IPS-11a (cell line): ENCODE measurements around the gene ABCB9.

Experiments used
- H3K4me3 ChIP-seq: one replicate; pipeline ENCODE4 v1.5.1; 2013; ENCODE audit warnings: low read depth, low read length, control low read depth

ABCB9 gene

DNA sequence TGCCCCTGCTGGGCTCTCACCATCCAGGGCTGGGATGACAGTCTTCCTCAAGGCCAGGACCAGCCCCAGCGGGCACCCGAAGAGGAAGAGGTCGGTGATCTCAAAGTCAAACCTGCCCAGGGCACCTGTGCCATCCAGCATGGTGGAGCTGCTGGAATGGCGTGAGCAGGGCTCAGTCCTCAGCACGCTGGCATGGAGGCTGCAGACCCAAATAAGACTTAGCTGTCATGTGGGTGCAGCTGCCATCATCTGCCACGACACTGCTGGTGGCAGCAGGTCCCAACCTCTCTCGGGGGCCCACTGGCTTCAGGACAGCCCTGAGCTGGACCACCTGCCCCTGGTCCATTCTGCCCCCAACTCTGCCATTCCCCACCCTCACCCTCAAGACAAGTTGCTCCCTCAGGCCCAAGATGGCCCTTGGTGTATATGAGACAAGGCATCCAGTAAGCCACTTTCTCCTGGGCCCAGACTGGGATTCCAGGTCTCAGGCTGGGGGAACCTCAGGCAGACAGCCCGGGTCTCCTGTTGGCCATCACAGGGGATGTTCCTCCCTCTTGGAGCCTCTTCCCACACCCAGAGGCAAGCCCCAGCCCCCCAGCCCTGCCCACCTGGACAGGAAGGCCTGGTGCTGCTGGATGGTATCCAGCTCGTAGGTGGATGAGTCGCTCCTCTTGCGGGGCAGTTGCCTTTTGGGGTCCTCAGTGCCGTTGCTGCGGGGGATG, 28.7 kb upstream of the ABCB9 start:
- H3K4me3 ChIP-seq: no peak overlapping the region

DNA sequence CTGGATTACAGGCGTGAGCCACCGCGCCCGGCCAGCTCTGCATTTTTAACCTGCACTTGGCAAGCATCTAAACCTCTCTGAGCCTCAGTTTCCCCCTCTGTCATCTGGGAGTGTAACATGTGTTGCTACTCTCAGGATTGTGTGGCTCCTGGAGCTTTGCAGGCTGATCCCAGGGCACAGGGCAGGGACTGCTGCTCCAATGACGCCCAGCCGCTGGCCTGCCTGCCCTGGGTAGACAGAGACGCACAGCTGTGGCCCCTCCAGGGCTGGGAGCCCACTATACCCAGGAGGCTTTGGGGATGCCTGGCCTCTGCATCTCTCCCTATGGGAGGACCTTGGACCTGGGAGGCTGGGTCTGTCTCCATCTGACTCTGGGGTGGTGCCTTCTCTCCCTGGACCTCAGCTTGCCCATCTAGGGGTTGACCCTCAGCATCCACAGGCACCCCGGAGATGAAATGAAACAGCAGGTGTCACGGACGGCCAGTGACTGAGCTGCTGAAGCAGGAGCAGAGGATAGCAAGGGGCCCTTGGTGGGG, 27.9 kb upstream of the ABCB9 start:
- H3K4me3 ChIP-seq: no peak overlapping the region

DNA sequence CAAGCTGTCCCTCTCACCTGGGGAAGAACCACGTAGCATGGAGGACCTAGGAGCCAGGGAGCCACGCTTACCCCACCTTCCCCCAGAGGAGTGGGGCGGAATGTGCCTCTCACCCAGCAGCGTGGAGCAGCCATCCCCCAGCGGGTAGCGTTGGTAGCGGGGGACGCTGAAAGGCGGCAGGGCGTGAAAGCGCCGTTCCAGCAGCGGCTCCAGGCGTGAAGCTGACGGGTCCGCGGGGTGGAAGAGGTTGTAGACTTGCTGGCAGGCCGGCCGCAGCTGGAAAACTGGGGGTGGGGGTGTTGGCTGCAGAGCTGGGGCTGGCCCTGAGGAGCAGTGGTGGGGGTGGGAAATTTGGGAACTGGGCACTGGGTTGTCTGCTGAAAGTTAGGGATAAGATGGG, 26.1 kb upstream of the ABCB9 start:
- H3K4me3 ChIP-seq: no peak overlapping the region

DNA sequence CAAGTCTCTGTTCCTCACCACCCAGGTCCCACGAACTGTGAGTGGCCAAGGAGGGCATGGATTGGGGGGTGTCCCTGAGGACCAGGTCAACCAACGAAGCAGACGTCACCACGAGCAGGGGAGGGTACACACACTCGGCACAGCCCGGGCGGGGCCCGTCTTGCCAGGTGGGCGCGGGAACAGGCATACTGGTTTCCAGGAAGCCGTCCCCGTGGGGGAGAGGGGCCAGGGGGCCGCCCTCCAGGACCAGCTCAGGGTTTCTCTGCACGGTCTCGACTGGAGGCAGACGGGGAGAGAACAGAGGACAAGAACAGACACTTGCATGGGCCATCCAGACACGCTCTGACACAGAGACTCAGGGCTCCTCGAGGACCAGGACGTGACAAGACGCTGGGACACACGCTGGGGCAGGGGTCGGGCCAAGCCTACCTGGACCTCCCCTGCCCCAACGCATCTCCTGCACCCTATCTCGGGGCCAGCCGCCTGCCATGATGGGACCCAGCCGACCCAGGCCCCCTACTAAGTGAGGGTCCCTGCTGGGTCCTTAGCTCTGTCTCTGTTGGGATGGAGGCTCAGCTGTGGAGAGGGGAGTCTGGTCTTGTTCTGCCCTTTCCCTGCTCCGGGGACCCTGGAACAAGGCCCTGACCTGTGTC, 25.5 kb upstream of the ABCB9 start:
- H3K4me3 ChIP-seq: no peak overlapping the region

DNA sequence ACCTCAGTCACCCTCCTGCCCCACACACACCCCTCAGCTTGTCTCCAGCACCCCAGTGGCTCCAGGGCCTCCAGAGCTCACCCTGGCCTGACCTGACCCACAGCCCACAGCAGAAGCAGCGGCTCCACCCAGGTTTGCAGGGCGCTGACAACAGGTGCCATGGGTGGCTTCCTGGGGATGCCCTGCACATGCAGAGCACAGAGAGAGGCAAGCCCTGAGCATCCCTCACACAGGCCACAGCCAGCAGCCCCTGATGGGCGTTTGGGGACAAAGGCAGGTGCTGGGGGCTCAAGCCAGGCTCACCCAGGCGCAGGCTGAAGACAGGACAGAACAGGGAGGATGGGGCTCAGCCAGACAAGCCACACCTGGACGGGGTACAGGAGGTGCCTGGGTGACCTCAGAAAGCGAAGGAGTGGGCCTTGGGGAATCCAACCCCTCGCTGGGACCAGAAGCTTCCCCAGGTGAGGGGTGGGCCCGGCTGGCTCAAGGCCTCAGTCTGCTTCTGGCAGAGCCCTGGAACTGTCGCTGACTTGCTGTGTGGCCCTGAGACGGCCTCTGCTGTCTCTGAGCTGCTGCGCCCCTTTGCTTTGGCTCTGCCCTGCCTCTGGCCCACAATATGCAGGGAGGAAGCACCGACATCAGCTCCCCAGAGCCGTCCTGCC, 24.8 kb upstream of the ABCB9 start:
- H3K4me3 ChIP-seq: no peak overlapping the region

DNA sequence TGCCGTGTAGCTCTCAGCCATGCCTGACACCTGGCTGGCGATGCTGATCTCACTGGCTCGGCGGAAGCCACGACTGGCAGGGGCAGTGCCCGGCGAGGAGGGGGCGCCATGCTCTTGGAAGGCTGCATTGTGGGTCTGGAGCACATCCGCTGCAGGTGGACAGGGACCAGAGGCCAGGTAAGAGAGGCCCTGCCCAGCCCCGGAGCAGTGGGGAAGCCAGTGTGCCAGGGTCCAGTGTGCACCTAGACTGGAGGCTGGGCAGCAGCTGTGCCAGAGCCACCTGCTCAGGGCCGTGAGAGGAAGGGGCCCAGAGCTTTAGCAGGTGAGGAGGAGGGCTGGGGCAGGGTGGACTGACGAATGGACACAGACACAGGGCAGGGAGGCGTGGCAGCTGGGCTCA, 24.3 kb upstream of the ABCB9 start:
- H3K4me3 ChIP-seq: no peak overlapping the region

DNA sequence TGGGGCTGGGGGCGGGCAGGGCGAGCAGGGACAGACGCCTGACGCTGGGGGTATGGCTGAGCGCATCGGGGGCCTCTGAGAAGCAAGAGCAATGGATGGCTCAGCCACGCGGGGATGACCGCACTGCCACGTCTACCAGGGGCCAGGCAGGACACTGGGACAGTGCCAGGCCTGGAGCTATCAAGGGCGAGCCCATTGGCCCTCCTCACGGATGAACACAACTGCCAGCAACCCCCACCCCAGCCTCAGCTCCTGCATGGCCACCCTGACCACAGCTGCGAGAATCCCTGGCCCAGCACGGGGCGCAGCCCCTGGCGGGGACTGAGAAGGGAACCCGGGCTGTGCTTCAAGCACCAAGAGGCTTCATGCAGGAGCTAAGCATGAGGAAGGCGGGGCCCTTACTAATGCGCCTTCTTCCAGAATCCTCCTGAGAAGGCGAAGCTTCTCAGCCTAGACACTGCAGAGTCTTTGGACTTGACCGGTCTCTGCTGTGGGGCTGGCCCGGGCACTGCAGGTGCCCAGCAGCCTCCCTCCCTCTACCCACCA, 23.7 kb upstream of the ABCB9 start:
- H3K4me3 ChIP-seq: no peak overlapping the region

DNA sequence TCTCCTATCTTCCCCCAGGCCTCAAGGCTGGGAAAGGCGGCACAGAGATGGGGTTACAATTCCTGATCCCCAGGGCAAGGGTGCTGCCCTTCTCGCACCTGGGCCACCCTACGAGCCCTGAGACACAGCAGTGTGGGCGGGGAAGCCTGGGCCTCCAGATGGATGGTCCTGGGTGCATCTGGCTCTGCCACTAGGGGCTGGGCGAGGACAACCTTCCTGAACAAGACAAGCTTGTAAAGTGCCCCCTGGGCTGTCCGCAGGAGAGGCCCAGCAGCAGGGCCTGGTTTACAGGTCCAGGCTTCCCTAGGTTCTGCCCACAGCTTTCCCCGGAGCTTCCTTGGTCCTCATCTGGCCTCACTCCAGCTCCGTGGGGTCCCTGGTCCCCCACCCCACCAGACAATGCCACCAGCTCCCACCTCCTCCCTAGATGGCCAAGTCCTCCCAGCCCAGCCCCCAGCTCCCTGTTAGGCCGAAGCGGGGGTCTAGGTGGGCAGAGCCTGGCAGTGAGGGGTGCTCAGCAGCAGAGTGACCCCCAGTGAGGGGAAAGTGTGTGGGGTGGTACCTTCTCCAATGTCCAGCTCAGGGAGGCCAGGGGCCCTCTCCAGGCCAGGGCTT, 23.1 kb upstream of the ABCB9 start:
- H3K4me3 ChIP-seq: no peak overlapping the region

DNA sequence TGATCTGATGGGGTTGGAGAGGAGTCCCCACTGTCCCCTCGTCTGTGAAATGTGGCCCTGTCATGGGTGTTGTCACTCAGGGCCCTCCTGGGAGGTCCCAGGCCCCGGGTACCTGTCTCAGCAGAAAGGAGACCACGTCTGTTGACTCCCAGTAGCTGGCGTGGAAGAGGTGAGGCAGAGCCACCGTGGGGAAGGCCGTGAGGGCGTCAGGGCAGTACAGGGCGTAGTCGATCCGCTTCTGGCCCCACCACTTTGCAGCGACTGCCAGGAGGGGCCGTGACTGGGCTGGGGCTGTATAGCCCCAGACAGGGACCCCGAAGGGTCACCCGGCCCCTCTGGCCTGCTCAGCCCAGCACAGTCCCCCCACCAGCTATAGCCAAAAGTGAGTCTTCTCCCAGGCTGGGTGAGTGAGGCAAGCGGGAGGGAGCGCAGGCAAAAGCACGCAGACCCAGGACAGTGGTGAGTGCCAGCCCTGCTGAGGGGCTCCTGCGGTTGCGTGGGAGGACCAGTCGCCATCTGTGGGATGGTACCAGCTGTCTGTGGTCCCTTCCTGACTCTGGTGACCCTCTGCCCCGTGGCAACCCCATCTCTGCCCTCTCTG, 22.4 kb upstream of the ABCB9 start:
- no peak overlapping the region for H3K4me3 ChIP-seq

DNA sequence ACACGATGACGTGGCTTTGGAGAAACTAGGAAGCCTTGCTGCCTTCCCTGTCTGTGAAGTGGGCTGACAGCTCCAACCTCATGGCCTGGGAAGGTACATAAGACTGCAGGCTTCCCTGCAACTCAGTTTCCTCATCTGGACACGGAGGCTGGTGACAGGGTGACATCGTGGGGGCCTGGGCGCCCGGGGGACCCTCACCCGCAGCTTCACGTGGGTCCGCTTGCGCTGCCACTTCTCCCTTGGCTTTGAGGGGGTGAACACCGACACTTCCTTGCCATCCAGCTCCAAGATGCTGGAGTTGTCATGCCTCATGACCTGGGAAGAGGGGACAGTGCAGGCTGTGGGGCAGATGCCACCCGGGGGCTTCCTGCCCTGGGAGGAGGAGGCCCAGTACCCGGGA, 21.8 kb upstream of the ABCB9 start:
- no peak overlapping the region for H3K4me3 ChIP-seq

DNA sequence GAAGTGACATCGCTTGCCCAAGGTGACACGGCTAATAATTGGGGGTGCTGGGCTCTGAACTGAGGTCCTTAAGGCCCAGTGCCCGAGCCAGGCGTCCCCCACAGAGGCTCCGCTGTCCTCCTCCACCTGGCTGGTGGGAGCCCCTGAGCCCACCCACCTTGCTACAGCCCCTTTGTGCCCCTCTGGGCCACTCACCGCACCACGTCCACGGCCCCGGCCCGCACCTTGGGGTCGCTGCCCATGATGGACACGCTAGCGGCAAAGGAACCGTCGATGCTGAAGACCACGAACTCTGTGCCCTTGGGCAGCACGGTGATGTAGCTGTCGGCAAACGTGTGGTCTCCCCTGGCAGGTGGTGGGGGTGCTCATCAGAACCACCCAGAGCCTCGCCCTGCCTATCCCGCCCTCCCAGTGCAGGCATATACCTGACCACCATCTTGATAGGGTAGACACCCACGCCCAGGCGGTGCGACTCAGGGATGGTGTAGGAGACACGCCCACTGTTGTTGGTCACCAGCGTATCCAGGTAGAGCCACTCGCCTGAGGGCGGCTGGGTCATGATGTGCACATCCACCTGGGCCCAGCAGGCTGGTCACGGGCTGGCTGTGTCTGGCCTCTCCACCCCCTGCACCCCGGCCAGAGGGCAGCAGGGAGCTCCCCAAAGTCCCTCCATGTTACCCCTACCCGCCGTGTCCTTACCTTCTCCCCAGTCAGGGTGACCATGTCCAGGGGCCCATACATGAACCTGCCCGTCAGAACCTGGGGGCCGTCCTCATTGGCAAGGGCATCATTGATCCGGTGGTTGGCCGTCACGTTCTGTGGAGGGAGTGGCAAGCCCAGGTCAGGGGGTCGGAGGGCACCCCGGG, 21.1 kb upstream of the ABCB9 start:
- no peak overlapping the region for H3K4me3 ChIP-seq

DNA sequence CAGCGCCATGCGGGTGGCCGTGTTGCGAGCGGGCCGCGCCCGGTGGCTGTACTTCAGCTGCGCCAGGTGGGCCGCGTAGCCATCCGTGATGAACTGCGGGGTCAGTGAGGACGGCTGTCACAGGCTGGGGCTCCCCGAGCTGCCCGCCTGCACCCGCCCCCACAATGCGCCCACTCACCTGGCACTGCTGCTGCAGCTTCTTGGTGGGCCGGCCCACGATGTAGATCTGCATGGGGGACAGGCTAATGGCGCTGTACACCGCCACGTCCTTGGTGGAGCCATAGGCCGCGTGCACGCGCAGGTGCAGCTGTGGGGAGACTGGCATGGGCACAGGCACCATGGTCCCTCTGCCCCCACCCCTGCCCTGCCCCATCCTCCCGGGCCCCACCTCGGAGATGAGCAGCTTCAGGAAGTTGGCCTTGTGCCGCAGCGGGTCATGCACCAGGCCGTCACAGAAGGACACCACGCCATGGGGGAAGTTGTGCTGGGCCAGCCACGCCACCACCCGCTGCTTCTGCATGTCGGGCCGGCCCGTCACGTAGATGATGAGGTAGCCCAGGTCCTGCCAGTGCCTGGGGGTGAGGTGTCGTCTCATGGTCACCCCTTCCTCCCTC, 20.1 kb upstream of the ABCB9 start:
- no peak overlapping the region for H3K4me3 ChIP-seq

DNA sequence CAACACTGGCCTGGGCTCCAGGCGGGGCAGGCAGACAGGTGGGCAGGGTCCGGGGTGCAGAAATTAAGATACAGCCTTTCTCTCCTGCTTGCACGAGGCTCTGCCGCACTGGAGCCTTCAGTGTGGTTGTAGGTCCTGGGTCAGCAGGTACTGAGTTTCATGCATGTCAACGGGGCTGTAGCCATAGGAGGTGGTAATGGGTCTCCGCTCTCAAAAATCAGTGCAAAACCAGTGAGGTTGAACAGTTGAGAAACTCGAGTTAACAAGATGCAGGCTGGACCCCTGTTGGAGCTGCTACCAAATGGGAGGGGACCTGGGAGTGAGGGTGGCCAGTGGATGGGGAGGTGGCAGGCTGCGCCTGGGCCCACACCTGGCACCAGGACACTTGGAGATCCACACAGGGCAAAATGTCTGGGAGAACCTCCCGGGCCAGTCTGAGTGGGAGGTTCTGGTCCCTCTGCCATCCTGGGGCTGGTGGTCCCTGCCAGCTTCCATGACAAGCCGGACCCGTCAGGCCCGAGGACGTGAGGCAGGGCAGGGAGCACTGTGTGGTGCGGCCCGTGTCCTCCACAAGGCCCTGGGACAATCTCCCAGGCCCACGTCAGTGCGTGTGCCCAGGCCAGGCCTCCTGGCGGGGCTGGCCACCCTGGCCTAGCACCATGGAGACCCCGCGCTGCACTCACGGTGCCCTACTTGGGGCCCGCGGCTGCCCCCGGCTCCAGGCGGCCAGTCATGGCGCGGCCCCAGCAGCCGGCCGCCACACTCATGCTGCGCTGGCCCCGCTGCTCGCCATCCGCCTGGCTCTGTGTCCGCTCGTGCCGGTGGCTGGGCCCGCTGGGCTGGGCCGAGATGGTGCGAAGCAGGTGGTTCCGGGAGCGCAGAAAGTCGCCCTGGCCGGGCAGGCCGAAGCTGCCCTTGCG, 19.3 kb upstream of the ABCB9 start:
- H3K4me3 ChIP-seq: no peak overlapping the region

DNA sequence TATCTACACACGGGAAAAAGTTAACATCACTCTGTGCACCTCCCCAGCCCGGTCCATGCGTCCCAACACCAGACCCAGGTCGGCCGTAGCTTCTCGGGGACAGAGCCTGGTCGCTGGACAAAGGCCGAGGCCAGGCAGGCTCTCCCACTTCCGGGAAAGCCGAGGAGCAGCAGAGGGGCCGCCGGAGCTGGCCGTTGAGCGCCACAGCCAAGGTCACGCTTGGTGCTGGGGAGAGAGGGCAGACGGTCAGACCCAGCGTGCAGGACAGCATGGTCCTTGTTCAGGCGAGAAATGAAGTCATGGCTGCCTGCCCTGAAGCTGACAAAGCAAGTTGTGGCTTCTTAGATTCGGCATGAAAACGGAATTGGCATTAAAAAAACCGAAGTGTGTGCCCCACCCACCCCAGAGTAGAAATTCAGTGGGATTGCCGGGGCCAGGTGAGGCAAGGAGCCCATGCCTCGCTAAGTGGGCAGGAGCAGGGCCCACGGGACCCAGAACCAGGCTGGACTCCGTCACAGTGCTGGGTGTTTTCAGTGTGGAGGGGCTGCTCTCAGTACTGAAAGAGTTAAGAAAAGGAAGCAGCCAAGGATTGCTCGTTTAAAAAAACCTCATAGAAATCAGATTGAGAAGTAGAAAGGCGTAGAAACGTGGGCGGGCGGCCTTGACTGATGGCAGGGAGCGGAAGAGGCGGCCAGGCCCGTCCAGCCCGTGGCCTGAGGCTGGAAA, 18.5 kb upstream of the ABCB9 start:
- no peak overlapping the region for H3K4me3 ChIP-seq

DNA sequence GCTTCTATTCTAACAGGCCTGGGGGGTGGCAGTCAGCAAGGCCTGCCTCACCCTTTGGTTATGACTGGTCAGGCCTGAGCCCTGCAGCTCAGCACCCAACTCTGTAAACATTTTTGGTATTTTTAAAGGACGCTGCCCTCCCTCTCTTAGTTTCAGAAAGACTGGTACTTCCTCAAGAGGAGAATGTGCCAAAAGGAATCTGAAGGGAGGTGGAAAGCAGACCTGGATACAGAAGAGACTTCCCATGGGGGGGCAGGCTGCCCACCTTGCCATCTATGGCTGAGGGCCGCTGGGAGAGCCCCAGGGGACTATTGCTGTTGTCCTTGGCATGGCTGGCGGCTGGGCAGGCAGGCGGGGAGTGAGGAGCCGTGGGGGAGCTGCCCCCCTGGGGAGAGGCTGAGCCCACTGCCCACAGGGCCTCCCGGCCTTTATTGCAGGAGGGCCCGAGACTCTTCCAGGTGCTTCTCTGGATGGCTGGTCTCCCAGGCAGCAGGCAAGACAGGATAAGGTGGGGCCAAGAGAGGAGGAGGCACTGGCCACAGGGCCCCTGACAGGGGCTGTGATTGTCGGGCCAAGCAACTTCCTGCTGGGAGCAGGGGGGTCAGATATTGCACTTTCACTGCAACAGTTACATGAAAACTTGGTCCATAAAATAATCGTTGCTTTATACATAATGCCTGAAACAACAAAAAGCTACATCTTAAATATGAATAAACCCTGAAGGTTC, 17.7 kb upstream of the ABCB9 start:
- H3K4me3 ChIP-seq: no peak overlapping the region

DNA sequence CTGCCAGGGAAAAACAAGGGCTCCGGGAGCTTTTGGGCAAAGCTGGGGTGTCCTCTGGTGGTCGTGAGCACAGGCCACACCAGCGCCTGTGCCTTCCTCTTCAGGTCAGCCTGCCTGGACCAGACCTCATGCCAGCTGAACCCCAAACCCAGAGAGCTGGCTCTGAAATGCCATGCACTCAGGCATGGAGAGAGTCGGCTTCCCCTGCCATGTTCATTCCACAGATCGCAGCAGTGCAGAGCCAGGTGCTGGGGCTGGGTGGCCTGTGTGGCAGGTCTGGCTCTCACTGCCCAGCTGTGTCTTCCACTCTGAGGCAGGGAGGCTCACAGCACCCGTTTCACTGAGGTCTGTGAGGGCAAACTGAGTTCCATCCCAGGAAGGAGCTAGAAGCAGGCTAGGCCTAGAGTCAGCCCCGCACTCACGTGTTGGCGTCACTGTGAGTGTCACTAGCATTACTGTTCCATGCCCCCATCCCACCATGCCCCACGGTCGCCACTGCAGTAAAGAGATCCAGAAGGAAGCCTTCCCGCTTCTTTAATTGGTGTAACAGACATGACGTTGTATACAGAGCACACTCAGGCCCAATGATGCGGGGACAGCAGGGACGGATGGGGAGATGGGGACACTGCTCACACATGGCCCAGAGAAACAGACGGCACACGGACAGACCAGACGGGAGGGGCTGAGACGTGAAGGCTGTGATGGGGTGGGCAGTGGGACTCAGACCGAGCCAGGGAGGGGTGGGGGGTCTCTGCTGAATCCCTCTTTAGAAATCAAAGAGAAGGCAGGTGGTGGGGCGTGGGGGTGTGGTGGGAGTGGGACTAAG, 16.9 kb upstream of the ABCB9 start:
- no peak overlapping the region for H3K4me3 ChIP-seq
